NT2/D1 (cell line): ENCODE measurements around the gene LIMK1.

ENCODE experiments used
- SUZ12 ChIP-seq: IDR thresholded peaks from 2 replicates; pipeline ENCODE4 v1.6.1; 2011; ENCODE audit not compliant: insufficient read length, insufficient read depth; ENCODE audit errors: extremely low read depth
- YY1 ChIP-seq: IDR thresholded peaks from 2 replicates; pipeline ENCODE4 v1.6.1; 2011; ENCODE audit not compliant: insufficient read length, insufficient read depth
- ZNF274 ChIP-seq: IDR thresholded peaks from 2 replicates; pipeline ENCODE4 v1.6.1; 2011; ENCODE audit warnings: mild to moderate bottlenecking, low read depth, low read length

DNA sequence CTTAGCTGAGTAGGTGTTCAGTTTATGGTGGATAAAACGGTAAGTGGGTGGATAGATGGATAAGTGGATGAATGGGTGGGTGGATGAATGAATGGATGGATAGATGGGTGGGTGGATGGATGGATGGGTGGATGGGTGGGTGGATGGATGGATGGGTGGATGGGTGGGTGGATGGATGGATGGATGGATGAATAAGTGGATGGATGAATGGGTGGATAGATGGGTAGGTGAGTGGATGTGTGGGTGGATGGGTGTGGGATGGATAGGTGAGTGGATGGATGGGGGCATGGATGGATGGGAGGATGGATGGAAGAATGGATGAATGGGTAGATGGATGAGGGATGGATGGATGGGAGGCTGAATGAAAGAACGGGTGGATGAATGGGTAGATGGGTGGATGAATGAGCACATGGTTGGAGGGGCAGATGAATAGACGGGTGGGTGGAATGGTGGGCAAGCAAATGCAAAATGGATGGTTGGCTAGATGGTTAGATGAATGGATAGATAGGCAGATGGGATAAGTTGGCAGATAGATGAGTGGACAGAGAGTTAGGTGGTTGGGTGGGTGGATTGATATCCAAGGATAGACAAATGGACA is 29.9 kb upstream of the LIMK1 start:
- TF ChIP-seq ZNF274 (no peak), SUZ12 (no peak), YY1 (no peak)
